Liver (tissue), 9 donors: ENCODE measurements around the gene GNB4. TPM values are rescaled to one million over a fixed set of nuclear protein-coding genes. Genes with fewer than 3 reads are reported as not detected.

ENCODE experiments used
- DNase-seq: peaks from one replicate; pipeline ENCODE4 v3.0.0-alpha.2; 2017; ENCODE audit warnings: low spot score
- H3K27ac ChIP-seq, 2 donors: one replicate each; pipeline ENCODE4 v1.7.0; 2013; ENCODE audit warnings: inconsistent platforms in 2 of 2, low read length in 2 of 2, control low read depth in 1 of 2, low read depth in 1 of 2, mild to moderate bottlenecking in 1 of 2
- H3K27me3 ChIP-seq, 4 donors: one replicate each; pipeline versions ENCODE4 v1.6.1 to v1.7.0; 2013; ENCODE audit warnings: low read length in 3 of 4, inconsistent platforms in 1 of 4, mild to moderate bottlenecking in 1 of 4, moderate library complexity in 1 of 4; ENCODE audit not compliant: control insufficient read depth in 4 of 4, insufficient read depth in 4 of 4
- H3K36me3 ChIP-seq, 4 donors: one replicate each; pipeline versions ENCODE4 v1.6.1 to v1.7.0; 2013; ENCODE audit warnings: low read length in 3 of 4, mild to moderate bottlenecking in 3 of 4, low read depth in 1 of 4, moderate library complexity in 1 of 4; ENCODE audit not compliant: control insufficient read depth in 4 of 4, insufficient read depth in 3 of 4
- H3K4me1 ChIP-seq, 4 donors: one replicate each; pipeline versions ENCODE4 v1.6.1 to v1.7.0; 2013; ENCODE audit warnings: low read length in 3 of 4, mild to moderate bottlenecking in 3 of 4, moderate library complexity in 1 of 4; ENCODE audit not compliant: control insufficient read depth in 4 of 4, insufficient read depth in 4 of 4
- H3K4me3 ChIP-seq, 3 donors: one replicate each; pipeline versions ENCODE4 v1.6.1 to v1.7.0; 2013; ENCODE audit warnings: low read length in 3 of 3, control low read depth in 1 of 3, low read depth in 1 of 3, mild to moderate bottlenecking in 1 of 3
- H3K9ac ChIP-seq, 2 donors: one replicate each; pipeline ENCODE4 v1.7.0; 2013; ENCODE audit warnings: low read length in 2 of 2, mild to moderate bottlenecking in 2 of 2, moderate library complexity in 2 of 2, control low read depth in 1 of 2, low read depth in 1 of 2
- H3K9me3 ChIP-seq, 4 donors: one replicate each; pipeline versions ENCODE4 v1.6.1 to v1.7.0; 2013; ENCODE audit warnings: low read length in 3 of 4; ENCODE audit not compliant: control insufficient read depth in 4 of 4
- ATF3 ChIP-seq: IDR thresholded peaks from 2 replicates; pipeline ENCODE4 v1.6.1; 2016; ENCODE audit warnings: antibody characterized with exemption
- CTCF ChIP-seq: fragments of 150-350 bp; IDR thresholded peaks from 2 replicates; pipeline ENCODE4 v1.5.1; 2017; ENCODE audit warnings: improper control_type of control experiment, low read depth, low read length; ENCODE audit not compliant: missing input control
- EGR1 ChIP-seq, 2 donors: IDR thresholded peaks; 2 replicates each; pipeline ENCODE4 v1.6.1; 2016 to 2018; ENCODE audit warnings: antibody characterized with exemption in 2 of 2, low read depth in 2 of 2
- FOXA1 ChIP-seq: IDR thresholded peaks from 2 replicates; pipeline ENCODE4 v1.6.1; 2016; ENCODE audit warnings: antibody characterized with exemption
- FOXA2 ChIP-seq: IDR thresholded peaks from 2 replicates; pipeline ENCODE4 v1.6.1; 2016; ENCODE audit warnings: antibody characterized with exemption
- GABPA ChIP-seq, 2 donors: IDR thresholded peaks in 1 of 2; conservative IDR thresholded peaks in 1 of 2; 2 replicates each; pipeline ENCODE4 v1.6.1; 2016; ENCODE audit warnings: antibody characterized with exemption in 2 of 2, mild to moderate bottlenecking in 1 of 2, moderate library complexity in 1 of 2
- HNF4G ChIP-seq: IDR thresholded peaks from 2 replicates; pipeline ENCODE4 v1.6.1; 2016; ENCODE audit warnings: antibody characterized with exemption
- MAX ChIP-seq: IDR thresholded peaks from 2 replicates; pipeline ENCODE4 v1.6.1; 2016; ENCODE audit warnings: antibody characterized with exemption
- NR2F2 ChIP-seq: IDR thresholded peaks from 2 replicates; pipeline ENCODE4 v1.6.1; 2016; ENCODE audit warnings: antibody characterized with exemption
- REST ChIP-seq: IDR thresholded peaks from 2 replicates; pipeline ENCODE4 v1.6.1; 2016; ENCODE audit warnings: antibody characterized with exemption, mild to moderate bottlenecking
- RXRA ChIP-seq, 2 donors: IDR thresholded peaks; 2 replicates each; pipeline ENCODE4 v1.6.1; 2017 to 2018; ENCODE audit warnings: antibody characterized with exemption in 2 of 2, mild to moderate bottlenecking in 1 of 2
- SP1 ChIP-seq: IDR thresholded peaks from 2 replicates; pipeline ENCODE4 v1.6.1; 2018; ENCODE audit warnings: antibody characterized with exemption, mild to moderate bottlenecking
- YY1 ChIP-seq: IDR thresholded peaks from 2 replicates; pipeline ENCODE4 v1.6.1; 2016; ENCODE audit warnings: antibody characterized with exemption, mild to moderate bottlenecking
- ZBTB33 ChIP-seq: IDR thresholded peaks from 2 replicates; pipeline ENCODE4 v1.6.1; 2016; ENCODE audit warnings: antibody characterized with exemption
- WGBS: extraction: QIAGEN DNeasy Blood & Tissue Kit; methylation state at CpG from one replicate; pipeline ENCODE4 v1.1.7; 2013; 5-methylcytosine and 5-hydroxymethylcytosine counted together
- polyA plus RNA-seq, 2 donors: library from polyadenylated mRNA; stranded (reverse) in 1 of 2; unstranded in 1 of 2; fragments of 200-250 nt in 1 of 2; fragments of >200 nt in 1 of 2; fragmentation: Nextera tagmentation in 1 of 2; extraction: Ambion mirVana in 1 of 2; gene quantifications; one replicate each; pipeline versions ENCODE4 v1.2.1 to v1.2.3, GENCODE V29; 2013 to 2015
- total RNA-seq, 2 donors: library from RNA; depleted of rRNA; stranded (reverse); fragments of >200 nt; gene quantifications; one replicate each; pipeline ENCODE4 v1.2.3, GENCODE V29; 2014
- donor health status: healthy.
- donor health status: healthy.
- donor health status: healthy.
- donor health status: healthy.
- donor health status: healthy.

Gene GNB4
- total and polyA plus RNA-seq, 4 donors: 1.9 to 19.9 (median 5.1) TPM

GRCh38 chr3:179452872-179453271 lies 1.6 kb upstream of the GNB4 start:
- TF ChIP-seq MAX (no peak), CTCF (no peak), YY1 (no peak), ATF3 (no peak), ZBTB33 (no peak), GABPA (IDR thresholded peaks at IDR 0.05 in 1 of 2, conservative IDR thresholded peaks at IDR 0.05 in 1 of 2) (no peak)
- H3K27ac ChIP-seq: peak overlapping the region in 1 of 2 donors; percentile 35
- no peak overlapping the region for H3K4me3 ChIP-seq
- no peak overlapping the region for H3K9ac ChIP-seq
- 78% methylated on average over 8 of the region's 8 CpGs for WGBS
- peaks cover 0 to 1% (median 0%) of the 10 kb centered on the region in 4 donors for H3K9me3 ChIP-seq
- no peak for DNase-seq
- no peaks in the 10 kb centered on the region for H3K36me3 ChIP-seq
- H3K27me3 ChIP-seq: peaks cover 0 to 9% (median 0%) of the 10 kb centered on the region in 4 donors
- H3K4me1 ChIP-seq: peaks cover 4 to 12% (median 11%) of the 10 kb centered on the region in 4 donors

GRCh38 chr3:179452176-179452564 lies 900 bp upstream of the GNB4 start:
- H3K27ac ChIP-seq: peak overlapping the region; percentile 64 to 76
- no peak overlapping the region for H3K9ac ChIP-seq
- H3K4me3 ChIP-seq: peak overlapping the region; percentile 49 to 67 (median 56)
- H3K36me3 ChIP-seq: no peaks in the 10 kb centered on the region
- 56% methylated on average over 6 of the region's 6 CpGs for WGBS
- peaks cover 0 to 1% (median 0%) of the 10 kb centered on the region in 4 donors for H3K9me3 ChIP-seq
- no peak for DNase-seq
- H3K4me1 ChIP-seq: peaks cover 4 to 12% (median 11%) of the 10 kb centered on the region in 4 donors
- TF ChIP-seq ATF3 (no peak), EGR1 (IDR thresholded peaks at IDR 0.05; ENCODE audit: low read depth in 2 of 2) (no peak), FOXA2 (no peak), CTCF (no peak), NR2F2 (no peak), GABPA (IDR thresholded peaks at IDR 0.05 in 1 of 2, conservative IDR thresholded peaks at IDR 0.05 in 1 of 2) (no peak), RXRA (IDR thresholded peaks at IDR 0.05) (no peak), FOXA1 (no peak), ZBTB33 (no peak), REST (no peak), YY1 (no peak), HNF4G (no peak), SP1 (no peak)
- peaks cover 0 to 9% (median 0%) of the 10 kb centered on the region in 4 donors for H3K27me3 ChIP-seq
